HG03354 (cell line): Measurements from ENCODE around the gene GIPR.
"Not testable (repeated sequence)": the region's sequence is repeated elsewhere in the genome, so short reads cannot be mapped to it uniquely, and the experiment has no call there.

Experiments
- ATAC-seq: cut with Tn5 transposase; IDR thresholded peaks from one replicate; pipeline ENCODE4 v1.9.1; 2021; ENCODE audit warnings: mild to moderate bottlenecking; ENCODE audit not compliant: unreplicated experiment, poor library complexity, severe bottlenecking

Gene GIPR

DNA sequence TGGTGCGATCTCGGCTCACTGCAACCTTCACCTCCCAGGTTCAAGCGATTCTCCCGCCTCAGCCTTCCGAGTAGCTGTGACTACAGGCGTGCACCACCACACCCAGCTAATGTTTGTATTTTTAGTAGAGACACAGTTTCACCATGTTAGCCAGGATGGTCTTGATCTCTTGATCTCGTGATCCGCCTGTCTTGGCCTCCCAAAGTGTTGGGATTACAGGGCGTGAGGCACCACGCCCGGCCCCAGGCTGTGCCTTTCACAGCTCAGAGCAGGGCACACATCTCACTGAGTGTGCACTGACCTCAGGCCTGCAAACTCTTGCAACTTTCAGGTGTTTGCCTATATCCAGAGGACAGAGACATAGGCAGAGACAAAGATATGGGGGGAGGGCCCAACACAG lies 17.0 kb downstream of the GIPR start:
- ATAC-seq = not testable (repeated sequence)

DNA sequence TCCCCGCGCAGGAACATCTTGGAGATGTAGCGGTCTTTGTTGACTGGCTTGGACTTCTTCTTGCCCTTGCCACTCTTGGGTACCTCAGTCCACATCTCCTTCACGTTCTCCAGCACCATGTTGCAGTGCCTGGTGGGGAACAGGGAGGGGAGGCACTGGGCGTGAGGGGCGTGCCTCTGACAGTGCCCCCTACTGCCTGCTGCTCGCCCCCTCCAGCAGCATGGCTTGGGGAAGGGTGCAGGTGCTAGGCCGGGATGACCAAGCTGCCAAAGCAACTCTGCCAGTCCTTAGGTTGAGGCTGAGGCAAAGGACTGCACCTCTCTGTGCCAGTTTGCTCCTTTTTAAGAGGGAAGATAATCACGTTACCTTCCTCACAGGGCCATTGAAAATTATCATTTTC lies 19.6 kb downstream of the GIPR start:
- no peak for ATAC-seq

DNA sequence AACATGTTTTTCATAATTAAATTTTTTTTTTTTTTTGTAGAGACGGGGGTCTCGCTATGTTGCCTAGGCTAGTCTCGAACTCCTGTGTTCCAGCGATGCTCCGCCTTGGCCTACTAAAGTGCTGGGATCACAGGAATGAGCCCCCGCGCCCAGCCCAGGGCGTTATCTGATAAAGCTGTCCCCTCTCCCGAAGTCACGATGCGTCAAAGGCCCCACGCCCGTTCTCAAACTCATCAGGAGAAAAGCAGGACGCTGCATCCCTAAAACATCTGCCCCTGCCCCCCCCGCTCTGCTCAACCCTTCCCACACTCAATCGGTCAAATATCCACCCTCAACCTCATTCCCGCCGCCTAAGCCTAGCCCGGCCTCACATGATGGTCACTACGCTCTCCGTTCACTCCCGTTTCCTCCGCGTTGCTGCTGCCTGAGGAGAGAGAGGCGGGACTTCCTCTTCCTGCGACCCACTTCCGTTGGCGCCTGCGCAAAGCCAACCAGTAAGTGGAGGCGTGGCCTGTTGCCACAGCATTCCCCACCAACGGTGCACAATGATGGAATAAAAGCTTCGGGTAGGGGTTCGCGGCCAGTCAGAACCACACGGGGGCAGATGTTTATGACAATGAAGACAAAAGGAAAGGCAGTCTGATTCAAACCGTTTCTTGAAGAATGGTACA lies 23.6 kb downstream of the GIPR start, which contains the start of gene SNRPD2:
Gene SNRPD2 (minus strand): TSS at position 438 of the 671 bp plus-strand sequence. CDS start 65 bp downstream, at position 373.
- ATAC-seq = peak; percentile 55

DNA sequence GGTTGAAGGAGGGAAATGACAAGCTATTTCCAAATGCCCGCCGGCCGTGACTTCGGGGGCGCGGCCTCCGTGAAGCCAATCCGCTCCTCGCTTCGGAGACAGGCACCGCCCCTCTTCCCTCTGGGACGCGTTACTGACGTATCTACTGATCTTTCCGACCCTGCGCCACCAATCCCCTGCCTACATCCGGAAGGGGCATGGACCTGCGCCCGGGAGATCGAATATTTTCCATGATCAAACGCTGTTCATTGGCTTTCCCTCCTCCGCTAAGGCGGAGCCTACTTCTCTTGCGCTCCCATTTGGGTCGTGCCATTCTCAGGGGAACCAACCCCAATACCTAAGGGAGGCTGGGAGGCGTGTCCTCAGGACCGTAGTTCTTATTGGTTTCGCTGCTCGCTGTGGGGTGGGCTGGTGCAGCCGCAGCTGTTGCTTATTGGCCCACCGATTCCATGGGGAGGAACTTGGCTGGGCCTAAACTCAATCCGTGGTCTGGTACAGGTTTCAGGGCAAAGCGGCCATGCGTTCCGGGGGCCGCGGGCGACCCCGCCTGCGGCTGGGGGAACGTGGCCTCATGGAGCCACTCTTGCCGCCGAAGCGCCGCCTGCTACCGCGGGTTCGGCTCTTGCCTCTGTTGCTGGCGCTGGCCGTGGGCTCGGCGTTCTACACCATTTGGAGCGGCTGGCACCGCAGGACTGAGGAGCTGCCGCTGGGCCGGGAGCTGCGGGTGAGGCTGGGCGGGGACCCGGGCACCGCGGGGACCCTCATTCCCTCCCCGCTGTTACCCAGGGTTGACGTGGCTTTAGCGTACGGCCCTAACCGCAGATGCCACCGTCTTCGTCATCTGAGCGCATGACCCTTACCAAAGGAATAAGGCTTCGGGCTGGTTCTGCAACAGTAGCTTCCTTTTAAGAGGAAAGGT lies 24.4 kb downstream of the GIPR start, which contains the start of gene QPCTL:
Gene QPCTL (plus strand): TSS at position 480 of the 919 bp plus-strand sequence. CDS start 38 bp downstream, at position 518.
- peak; percentile 86 for ATAC-seq

DNA sequence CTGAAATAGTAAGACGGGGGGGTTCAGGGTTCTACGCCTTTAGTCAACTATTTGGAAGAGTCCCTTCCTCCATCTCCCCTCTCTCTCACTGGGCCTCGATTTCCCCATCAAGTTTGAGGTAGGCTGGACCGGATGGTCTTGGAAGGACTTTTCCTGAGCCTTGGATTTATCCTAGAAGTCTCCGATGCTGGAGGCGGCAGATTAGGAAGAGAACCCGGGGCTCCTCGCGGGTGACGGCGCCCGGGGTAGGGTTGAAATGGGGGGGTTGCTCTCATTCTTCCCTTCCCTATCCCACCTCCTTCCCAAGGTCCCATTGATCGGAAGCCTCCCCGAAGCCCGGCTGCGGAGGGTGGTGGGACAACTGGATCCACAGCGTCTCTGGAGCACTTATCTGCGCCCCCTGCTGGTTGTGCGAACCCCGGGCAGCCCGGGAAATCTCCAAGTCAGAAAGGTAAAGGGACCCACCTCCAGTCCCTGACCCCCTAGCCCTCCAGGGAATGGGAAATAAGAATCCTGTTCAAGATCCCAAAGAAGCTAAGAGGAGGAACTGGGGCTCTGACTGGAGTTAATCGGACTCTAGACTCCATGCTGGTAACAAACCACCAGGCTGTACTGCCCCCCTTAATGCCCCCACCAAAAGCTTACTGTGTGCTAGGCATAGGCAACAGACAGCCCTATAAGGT lies 25.2 kb downstream of the GIPR start:
- ATAC-seq = no peak

DNA sequence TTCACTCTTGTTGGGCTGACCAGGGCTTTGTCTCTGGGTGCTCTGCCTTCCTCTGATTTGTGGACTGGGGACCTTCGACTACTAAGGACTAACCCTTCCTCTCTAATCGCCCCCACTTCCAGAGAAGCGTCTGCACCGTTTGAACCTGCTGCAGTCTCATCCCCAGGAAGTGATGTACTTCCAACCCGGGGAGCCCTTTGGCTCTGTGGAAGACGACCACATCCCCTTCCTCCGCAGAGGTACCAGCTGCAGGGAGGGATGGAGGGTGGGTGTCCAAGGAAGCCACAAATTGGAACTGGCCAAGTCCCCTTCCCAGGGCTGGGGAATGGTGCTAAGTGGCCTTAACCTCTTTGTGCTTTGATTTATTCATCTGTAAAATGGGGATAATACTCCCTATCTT lies 33.7 kb downstream of the GIPR start:
- ATAC-seq = no peak

DNA sequence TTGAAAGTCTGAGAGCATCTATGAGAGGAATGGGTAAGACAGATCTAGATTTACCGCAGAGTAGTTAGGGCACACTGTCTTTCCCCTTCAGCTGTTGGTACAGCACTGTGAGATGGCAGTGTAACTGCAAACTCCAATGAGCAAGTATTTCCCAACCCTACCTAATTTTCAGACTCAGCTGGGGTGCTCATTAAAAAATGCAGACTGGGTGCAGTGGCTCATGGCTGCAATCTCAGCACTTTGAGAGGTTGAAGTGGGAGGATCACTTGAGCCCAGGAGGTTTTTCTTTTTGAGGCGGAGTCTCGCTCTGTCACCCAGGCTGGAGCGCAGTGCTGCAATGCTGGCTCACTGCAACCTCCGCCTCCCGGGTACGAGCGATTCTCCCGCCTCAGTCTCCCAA lies 37.1 kb downstream of the GIPR start:
- ATAC-seq = no peak

DNA sequence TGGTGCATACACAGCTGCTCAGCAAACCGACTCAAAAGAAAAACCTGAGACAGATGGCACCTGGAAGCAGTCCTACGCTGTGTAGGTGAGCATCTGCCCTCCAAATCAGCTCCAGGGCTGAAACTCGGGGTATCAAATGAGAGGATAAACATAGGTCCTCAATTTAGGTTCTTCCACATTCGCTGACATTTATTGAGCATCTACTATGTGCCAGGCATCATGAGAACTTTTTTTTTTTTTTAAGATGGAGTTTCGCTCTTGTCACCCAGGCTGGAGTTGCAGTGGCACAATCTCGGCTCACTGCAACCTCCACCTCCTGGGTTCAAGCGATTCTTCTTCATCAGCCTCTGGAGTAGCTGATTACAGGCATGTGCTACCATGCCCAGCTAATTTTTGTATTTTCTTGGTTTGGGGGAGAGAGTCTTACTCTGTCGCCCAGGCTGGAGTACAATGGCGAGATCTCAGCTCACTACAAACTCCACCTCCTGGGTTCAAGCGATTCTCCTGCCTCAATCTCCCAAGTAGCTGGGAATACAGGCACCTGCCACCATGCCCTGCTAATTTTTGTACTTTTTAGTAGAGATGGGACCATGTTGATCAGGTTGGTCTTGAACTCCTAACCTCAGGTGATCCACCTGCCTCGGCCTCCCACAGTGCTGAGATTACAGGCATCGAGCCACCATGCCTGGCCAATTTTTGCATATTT lies 37.8 kb downstream of the GIPR start:
- ATAC-seq = no peak

DNA sequence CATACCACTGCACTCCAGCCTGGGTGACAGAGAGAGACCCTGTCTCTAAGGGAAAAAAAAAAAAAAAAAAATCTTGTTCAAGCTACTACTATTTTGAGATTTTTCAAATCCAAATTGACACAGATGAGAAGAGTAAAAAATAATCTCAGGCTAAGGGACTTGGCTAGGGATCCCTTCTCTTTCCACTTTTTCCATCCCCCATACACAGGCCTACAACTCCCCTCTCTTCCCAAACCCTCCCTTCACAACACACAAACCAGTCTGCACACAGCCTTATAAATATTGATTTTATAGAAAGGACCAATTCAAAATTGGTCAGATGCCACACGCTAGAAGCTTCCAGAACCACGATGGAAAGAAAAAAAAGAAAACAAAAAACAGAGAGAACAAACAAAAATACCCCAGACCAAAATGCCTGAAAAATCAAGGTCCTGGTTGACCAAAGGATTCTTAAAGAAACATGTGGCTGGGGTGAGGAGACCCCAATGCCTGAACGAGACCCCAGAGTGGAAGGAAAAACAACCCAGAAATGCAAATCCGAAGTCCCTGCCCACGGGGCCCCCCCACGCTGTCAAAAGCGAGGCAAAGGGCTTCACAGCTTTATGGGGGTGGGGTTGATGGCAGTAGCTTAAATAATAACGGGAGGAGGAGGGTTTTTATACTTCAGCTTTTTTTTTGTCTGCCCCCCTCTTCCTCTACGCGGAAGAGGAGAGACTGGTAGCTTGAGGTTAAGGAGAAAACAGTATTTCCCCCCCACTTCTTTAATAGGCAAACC lies 42.5 kb downstream of the GIPR start:
- no peak for ATAC-seq

DNA sequence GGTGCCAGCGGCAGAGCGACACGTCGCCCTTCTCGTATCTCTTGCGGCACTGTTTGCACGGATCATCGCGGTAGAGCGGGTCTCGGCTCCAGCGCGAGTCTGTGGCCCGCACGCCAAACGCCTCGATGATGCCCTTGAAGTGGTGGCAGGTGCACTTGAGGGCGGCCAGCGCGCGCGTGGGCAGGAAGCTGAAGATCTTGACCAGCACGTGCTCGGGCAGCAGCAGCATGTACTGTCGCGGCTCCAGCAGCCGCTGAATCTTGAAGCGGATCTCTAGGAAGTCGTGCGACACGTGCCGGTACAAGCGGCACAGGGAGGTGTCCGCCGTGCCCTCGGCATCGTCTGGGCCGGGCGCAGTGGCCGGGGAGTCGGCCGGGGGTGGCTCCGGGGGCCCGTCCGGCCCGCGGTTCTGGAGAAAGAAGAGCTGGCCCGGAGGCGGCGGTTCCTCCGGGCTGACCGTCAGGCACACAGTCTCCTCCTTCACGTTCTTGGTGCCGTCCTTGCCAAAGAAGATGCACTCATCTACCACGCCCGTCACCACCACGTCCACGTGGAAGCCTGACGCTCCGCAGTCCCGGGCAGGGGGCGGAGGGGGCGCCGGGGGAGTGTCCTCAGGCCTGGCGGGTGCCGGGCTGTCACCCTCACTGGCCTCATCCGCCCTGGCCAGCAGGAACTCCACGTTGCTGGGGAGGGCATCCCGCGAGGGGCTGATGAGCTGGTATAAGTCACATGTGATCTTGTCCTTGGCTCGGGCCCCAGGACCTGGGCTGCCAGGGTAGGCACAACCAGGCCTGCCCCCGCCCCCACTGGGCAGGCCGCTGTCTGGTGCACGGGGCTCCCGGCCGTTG lies 44.1 kb downstream of the GIPR start:
- no peak for ATAC-seq

DNA sequence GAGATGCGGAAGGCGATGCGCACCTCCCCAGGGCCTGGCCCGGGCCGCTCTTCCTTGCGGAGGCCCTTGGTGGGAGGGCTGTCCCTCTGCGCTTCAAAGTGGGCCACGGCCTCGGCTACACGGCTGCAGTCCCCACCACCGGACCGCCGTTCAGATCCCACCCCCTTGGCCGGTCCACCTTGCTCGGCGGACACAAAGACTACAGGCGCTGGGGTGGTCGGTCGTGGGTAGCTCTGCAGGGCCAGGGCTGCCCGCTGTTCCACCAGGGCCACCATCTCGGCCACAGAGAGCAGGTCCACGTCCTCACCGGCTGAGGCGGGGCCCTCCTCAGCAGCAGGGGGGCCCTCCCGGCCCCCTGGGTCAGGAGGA lies 44.7 kb downstream of the GIPR start:
- ATAC-seq = no peak

DNA sequence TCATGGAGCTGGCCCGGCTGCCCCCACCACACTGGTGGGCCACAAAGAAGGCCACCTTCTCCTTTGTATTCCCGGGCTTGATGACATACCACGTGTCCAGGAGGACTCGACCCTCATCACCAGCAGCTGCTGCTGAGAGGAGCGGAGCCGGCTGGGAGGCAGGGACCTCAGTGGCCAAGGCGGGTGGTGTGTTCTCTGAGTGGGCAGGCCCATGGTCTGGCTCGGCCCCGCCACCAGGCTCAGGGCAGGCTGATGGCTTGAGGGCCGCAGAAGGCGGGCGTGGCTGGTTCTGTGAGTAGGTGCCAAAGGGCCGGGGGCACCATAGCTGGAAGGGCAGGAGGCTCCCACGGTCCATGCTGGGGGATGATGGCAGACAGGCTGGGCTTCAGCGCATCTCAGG lies 45.1 kb downstream of the GIPR start:
- no peak for ATAC-seq

DNA sequence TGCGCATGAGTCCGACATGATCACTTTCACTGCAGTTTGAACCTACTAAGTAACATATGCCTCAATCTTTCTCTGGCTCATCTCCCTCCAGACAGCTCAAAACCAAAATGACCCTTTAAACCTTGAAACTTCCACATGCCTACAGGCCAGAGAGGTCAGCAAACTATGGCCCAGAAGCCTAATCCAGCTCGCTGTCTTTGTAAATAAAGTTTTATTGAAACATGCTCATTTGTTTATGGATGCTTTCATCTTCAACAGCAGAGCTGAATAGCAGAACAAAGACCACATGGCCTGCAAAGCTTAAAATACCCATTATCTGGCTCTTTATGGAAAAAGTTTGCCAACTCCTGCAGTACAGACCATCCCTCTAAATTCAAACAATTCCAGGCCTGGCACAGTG lies 47.1 kb downstream of the GIPR start:
- ATAC-seq = no peak

DNA sequence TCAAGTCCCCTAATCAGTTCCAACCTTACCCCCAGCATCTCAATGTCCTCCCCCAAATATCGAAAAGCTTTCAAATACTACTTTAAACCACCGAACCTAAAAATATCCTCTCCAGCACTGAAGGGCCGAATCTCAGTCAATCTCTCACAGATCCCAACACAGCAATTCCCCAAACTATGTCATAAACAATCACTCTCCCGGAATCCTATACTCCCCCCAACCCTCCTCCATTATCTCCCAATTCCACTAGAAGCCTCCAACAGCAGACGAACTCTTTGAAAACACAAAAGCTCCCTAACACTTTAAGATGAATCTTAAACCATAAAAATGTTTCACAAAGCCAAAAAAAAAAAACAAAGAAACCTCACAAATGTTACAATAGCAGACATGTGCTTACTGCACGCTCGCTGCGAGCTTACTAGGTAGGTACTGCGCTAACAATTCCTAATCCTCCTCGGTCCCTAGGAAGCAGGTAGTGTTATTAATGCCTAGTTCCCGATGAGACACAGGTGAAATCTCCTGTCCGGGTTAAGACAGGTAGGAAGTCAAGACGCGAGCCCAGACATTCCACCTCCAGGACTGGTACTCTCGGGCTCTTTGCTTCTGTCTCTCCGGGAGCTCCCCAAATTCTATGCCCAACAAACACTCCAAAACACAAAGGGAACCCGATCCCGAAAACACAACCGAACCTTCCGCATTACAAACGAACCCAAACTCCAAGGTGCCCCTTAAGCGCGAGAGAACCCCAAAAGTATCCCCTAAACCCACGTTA lies 48.5 kb downstream of the GIPR start:
- ATAC-seq = no peak

DNA sequence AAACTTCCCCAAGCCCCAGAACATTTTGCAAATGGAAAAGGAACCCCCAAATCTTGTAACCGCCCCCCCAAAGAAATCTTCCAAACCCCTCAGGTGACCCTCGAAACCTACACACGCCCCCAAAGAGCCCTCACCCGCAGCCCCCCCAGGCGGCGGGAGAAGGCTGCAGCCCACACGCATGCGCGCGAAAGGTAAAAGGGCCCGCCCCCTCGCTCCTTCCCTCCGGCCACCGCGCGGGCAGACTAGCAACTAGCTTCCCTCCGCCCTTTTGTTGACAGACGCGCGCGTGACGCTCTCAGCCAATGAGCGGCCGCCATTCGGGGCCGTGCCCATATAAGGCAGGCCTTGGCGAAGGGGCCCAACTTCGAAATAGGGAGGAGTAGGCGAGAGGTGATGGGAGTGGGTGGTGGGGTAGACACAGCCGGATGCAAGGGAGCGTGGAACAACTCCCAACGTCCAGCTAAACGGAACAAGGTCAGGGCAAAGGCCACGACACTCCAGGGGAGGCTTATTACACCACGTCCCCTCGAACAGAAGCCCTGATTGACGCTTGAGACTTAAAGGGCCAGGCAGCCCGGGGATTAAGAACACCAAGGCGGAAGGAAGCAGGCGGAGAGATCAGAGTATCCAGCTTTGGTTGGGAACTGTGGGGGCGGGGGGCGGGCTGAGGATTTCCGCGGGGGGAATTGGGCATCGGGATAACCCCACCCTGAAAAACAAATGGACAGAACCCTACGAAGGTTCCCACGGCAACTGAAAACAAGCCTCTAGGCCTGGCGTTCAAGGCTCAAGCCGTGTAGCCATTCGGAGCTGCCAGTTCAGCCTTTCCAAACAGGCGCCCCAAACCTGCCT lies 49.3 kb downstream of the GIPR start:
- peak; percentile 96 for ATAC-seq

DNA sequence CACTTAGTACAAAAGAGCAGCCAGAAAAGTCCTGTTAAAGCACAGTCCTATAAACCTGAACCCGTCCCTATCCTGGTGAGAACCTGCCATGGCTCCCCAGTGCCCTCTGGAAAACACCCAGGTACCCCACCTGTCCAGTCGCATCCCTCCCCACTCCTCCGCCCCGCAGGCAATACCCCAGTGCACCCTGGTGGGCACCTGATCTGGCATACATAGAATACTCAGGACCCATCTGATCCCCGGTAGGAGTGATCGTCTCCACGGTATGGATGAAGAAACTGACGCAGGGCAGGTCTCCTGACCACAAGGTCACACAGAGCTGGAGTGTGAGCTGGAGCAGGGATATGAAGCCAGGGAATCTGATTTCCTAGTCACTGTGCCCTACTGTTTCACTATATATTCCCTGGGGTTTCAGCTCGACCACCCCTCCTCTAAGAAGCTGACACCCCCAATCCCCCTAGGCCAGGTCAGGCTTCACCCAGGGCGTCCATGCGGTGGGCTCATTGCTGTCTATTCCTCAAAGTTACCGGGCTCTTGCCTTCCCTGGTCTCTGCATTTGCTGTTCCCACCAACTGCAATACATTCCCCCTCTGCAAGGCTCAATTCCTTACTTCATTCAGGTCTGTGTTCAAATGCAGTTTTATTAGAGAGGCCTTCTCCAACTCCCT lies 50.1 kb downstream of the GIPR start:
- ATAC-seq = no peak
